H1 (cell line): Measurements from ENCODE around the gene FPR2. TPM values are rescaled to one million over a fixed set of nuclear protein-coding genes. Genes with fewer than 3 reads are reported as not detected.

Source experiments
- CTCF ChIA-PET: fragments of 300-600 bp; sonication (Branson Sonifier 250); formaldehyde crosslinking; loops from one replicate; lab custom pipeline; 2021; ENCODE audit not compliant: partially characterized antibody; lab: Charles Lee
- POLR2A ChIA-PET: fragments of 300-600 bp; sonication (Branson Sonifier 250); formaldehyde crosslinking; loops from one replicate; lab custom pipeline; 2021; ENCODE audit warnings: inconsistent platforms; ENCODE audit not compliant: partially characterized antibody; lab: Charles Lee
- DNase-seq, 2 experiments: peaks; one replicate each; pipeline versions ENCODE4 v3.0.0 to v3.0.0-alpha.2; 2010 to 2022; ENCODE audit warnings: low spot score in 2 of 2, low read depth in 1 of 2, mixed read lengths in 1 of 2
- FAIRE-seq: peaks from 2 replicates; lab custom pipeline; 2011; peaks lifted over from hg19 to GRCh38; lab: Jason Lieb, UNC
- H2AFZ ChIP-seq: 2 replicates; pipeline ENCODE4 v1.8.1; 2012; ENCODE audit warnings: low read length, inconsistent platforms
- H2AK5ac ChIP-seq: 2 replicates; pipeline ENCODE4 v1.6.1; 2013; ENCODE audit warnings: low read depth, low read length
- H2BK120ac ChIP-seq: replicated peaks from 2 replicates; pipeline ENCODE3; 2013; ENCODE audit warnings: low read depth, low read length, inconsistent platforms
- H2BK12ac ChIP-seq: 2 replicates; pipeline ENCODE4 v1.6.1; 2013; ENCODE audit warnings: low read depth, low read length
- H2BK15ac ChIP-seq: 2 replicates; pipeline ENCODE4 v1.6.1; 2013; ENCODE audit warnings: low read length
- H2BK20ac ChIP-seq: 2 replicates; pipeline ENCODE4 v1.6.1; 2013; ENCODE audit warnings: low read length
- H2BK5ac ChIP-seq: 2 replicates; pipeline ENCODE4 v1.6.1; 2013; ENCODE audit warnings: low read depth, low read length
- H3K14ac ChIP-seq: 2 replicates; pipeline ENCODE4 v1.6.1; 2013; ENCODE audit warnings: inconsistent platforms; ENCODE audit not compliant: insufficient read length
- H3K18ac ChIP-seq: 2 replicates; pipeline ENCODE4 v1.6.1; 2013; ENCODE audit warnings: low read length; ENCODE audit errors: extremely low read depth
- H3K23ac ChIP-seq: 2 replicates; pipeline ENCODE4 v1.6.1; 2013; ENCODE audit warnings: inconsistent platforms; ENCODE audit not compliant: insufficient read length
- H3K23me2 ChIP-seq: 2 replicates; pipeline ENCODE4 v1.6.1; 2013; ENCODE audit warnings: low read depth, low read length
- H3K27ac ChIP-seq: 2 replicates; pipeline ENCODE4 v1.6.1; 2011; ENCODE audit warnings: low read depth, low read length, inconsistent platforms
- H3K27me3 ChIP-seq, 4 experiments: replicated peaks in 1 of 4; 1 replicate in 1 of 4; 2 replicates in 3 of 4; pipeline versions ENCODE4 v1.6.1 to v1.8.1; 2011 to 2013; ENCODE audit warnings: low read length in 3 of 4, mild to moderate bottlenecking in 3 of 4, inconsistent platforms in 2 of 4, mixed read lengths in 2 of 4, moderate library complexity in 1 of 4; ENCODE audit not compliant: control insufficient read depth in 3 of 4, insufficient read depth in 3 of 4; ENCODE audit errors: extremely low read depth in 1 of 4
- H3K36me3 ChIP-seq, 4 experiments: 2 replicates each; pipeline versions ENCODE4 v1.6.1 to v1.8.1; 2011 to 2013; ENCODE audit warnings: mild to moderate bottlenecking in 4 of 4, low read length in 3 of 4, moderate library complexity in 2 of 4, control low read depth in 1 of 4, inconsistent platforms in 1 of 4; ENCODE audit not compliant: insufficient read depth in 4 of 4, control insufficient read depth in 2 of 4
- H3K4ac ChIP-seq: replicated peaks from 2 replicates; pipeline ENCODE3; 2013; ENCODE audit warnings: low read length, low read depth, mixed read lengths, inconsistent platforms; ENCODE audit not compliant: insufficient read length
- H3K4me1 ChIP-seq, 4 experiments: replicated peaks in 1 of 4; 1 replicate in 1 of 4; 2 replicates in 3 of 4; pipeline versions ENCODE4 v1.6.1 to v1.8.1; 2011 to 2013; ENCODE audit warnings: low read length in 3 of 4, inconsistent platforms in 2 of 4, mixed read lengths in 1 of 4; ENCODE audit not compliant: insufficient read depth in 4 of 4, control insufficient read depth in 3 of 4
- H3K4me2 ChIP-seq, 2 experiments: 2 replicates each; pipeline versions ENCODE4 v1.6.1 to v1.8.1; 2011 to 2013; ENCODE audit warnings: low read depth in 2 of 2, low read length in 2 of 2, control low read depth in 1 of 2, inconsistent platforms in 1 of 2, mild to moderate bottlenecking in 1 of 2; ENCODE audit not compliant: insufficient read depth in 1 of 2
- H3K4me3 ChIP-seq, 4 experiments: fragments of 200-600, 300-600 bp in 1 of 4; sonication (generic), shearing (Covaris generic), sonication (Bioruptor Twin) in 1 of 4; 2 replicates each; pipeline versions ENCODE4 v1.5.1 to v1.8.1; 2011 to 2016; ENCODE audit warnings: low read length in 4 of 4, low read depth in 3 of 4, control low read depth in 2 of 4, inconsistent platforms in 2 of 4, mild to moderate bottlenecking in 2 of 4, mixed read lengths in 1 of 4, moderate library complexity in 1 of 4; ENCODE audit not compliant: insufficient read depth in 2 of 4; ENCODE audit errors: extremely low read depth in 1 of 4
- H3K56ac ChIP-seq: replicated peaks from 2 replicates; pipeline ENCODE3; 2013; ENCODE audit warnings: low read depth, mild to moderate bottlenecking, mixed read lengths, low read length, inconsistent platforms; ENCODE audit not compliant: insufficient read length
- H3K79me1 ChIP-seq: 2 replicates; pipeline ENCODE4 v1.6.1; 2013; ENCODE audit warnings: low read depth, low read length, control low read depth
- H3K79me2 ChIP-seq, 2 experiments: 2 replicates each; pipeline versions ENCODE4 v1.6.1 to v1.8.1; 2012 to 2013; ENCODE audit warnings: low read length in 2 of 2, mild to moderate bottlenecking in 2 of 2, inconsistent platforms in 1 of 2; ENCODE audit not compliant: insufficient read depth in 2 of 2, control insufficient read depth in 1 of 2
- H3K9ac ChIP-seq, 4 experiments: replicated peaks in 1 of 4; 1 replicate in 1 of 4; 2 replicates in 3 of 4; pipeline versions ENCODE4 v1.6.1 to v1.8.1; 2011 to 2013; ENCODE audit warnings: low read depth in 3 of 4, low read length in 3 of 4, control low read depth in 2 of 4, mild to moderate bottlenecking in 2 of 4, moderate library complexity in 2 of 4, inconsistent platforms in 1 of 4; ENCODE audit errors: extremely low read depth in 1 of 4
- H3K9me3 ChIP-seq, 2 experiments: 2 replicates each; pipeline versions ENCODE4 v1.6.1 to v1.8.1; 2012 to 2013; ENCODE audit warnings: mild to moderate bottlenecking in 2 of 2, moderate library complexity in 2 of 2, control low read depth in 1 of 2, inconsistent platforms in 1 of 2, low read depth in 1 of 2, low read length in 1 of 2, mixed read lengths in 1 of 2; ENCODE audit not compliant: insufficient read depth in 2 of 2
- H4K20me1 ChIP-seq, 2 experiments: replicated peaks in 1 of 2; 2 replicates each; pipeline versions ENCODE3 to v1.8.1; 2011 to 2013; ENCODE audit warnings: inconsistent platforms in 2 of 2, low read length in 2 of 2, mild to moderate bottlenecking in 1 of 2; ENCODE audit not compliant: insufficient read depth in 2 of 2, control insufficient read depth in 1 of 2
- H4K5ac ChIP-seq: 2 replicates; pipeline ENCODE4 v1.6.1; 2013; ENCODE audit warnings: low read length, low read depth, mixed read lengths, inconsistent platforms; ENCODE audit not compliant: insufficient read length
- H4K8ac ChIP-seq: 2 replicates; pipeline ENCODE4 v1.8.0; 2013; ENCODE audit warnings: mild to moderate bottlenecking, moderate library complexity, low read length, inconsistent platforms; ENCODE audit not compliant: insufficient read depth; ENCODE audit errors: extremely low read depth
- H4K91ac ChIP-seq: replicated peaks from 2 replicates; pipeline ENCODE3; 2013; ENCODE audit warnings: low read length, mixed read lengths, inconsistent platforms; ENCODE audit not compliant: insufficient read length
- BCL11A ChIP-seq, 2 experiments: IDR thresholded peaks; one replicate each; pipeline ENCODE4 v1.6.1; 2011; ENCODE audit warnings: low read depth in 2 of 2, low read length in 2 of 2, mild to moderate bottlenecking in 2 of 2
- BRCA1 ChIP-seq: IDR thresholded peaks from 2 replicates; pipeline ENCODE4 v1.6.1; 2012; ENCODE audit warnings: low read depth, low read length, improper control_type of control experiment
- CBX8 ChIP-seq: fragments of 300-800, 300-1000 bp; sonication (generic); IDR thresholded peaks from 2 replicates; pipeline ENCODE4 v1.7.1; 2016; ENCODE audit warnings: low read depth, low read length, borderline replicate concordance
- CHD1 ChIP-seq: IDR thresholded peaks from 2 replicates; pipeline ENCODE4 v1.6.1; 2012; ENCODE audit warnings: low read depth, low read length, improper control_type of control experiment
- E2F6 ChIP-seq: IDR thresholded peaks from 2 replicates; pipeline ENCODE4 v1.6.1; 2012; ENCODE audit warnings: inconsistent platforms
- HDAC6 ChIP-seq: IDR thresholded peaks from one replicate; pipeline ENCODE4 v1.7.1; 2012; ENCODE audit warnings: low read depth, mild to moderate bottlenecking, inconsistent platforms, low read length, moderate library complexity
- KDM1A ChIP-seq: fragments of 200-600, 300-600 bp; sonication (generic); IDR thresholded peaks from 2 replicates; pipeline ENCODE4 v1.7.1; 2016; ENCODE audit warnings: mild to moderate bottlenecking, low read length, borderline replicate concordance
- POLR2A ChIP-seq, 2 experiments: IDR thresholded peaks; 1 replicate in 1 of 2; 2 replicates in 1 of 2; pipeline ENCODE4 v1.6.1; 2011; ENCODE audit warnings: low read depth in 2 of 2, low read length in 2 of 2, mild to moderate bottlenecking in 2 of 2; ENCODE audit errors: control extremely low read depth in 1 of 2
- SIRT6 ChIP-seq: IDR thresholded peaks from one replicate; pipeline ENCODE4 v1.7.1; 2012; ENCODE audit warnings: low read length, inconsistent platforms
- SP4 ChIP-seq: IDR thresholded peaks from 2 replicates; pipeline ENCODE4 v1.6.1; 2012; ENCODE audit warnings: low read length, inconsistent platforms
- TAF1 ChIP-seq: IDR thresholded peaks from 2 replicates; pipeline ENCODE4 v1.6.1; 2011; ENCODE audit warnings: mild to moderate bottlenecking, low read depth, low read length
- TAF7 ChIP-seq: optimal IDR thresholded peaks from 2 replicates; pipeline ENCODE3; 2011; ENCODE audit warnings: low read depth, mild to moderate bottlenecking, inconsistent platforms, low read length, moderate library complexity, borderline replicate concordance
- TBP ChIP-seq: IDR thresholded peaks from 2 replicates; pipeline ENCODE4 v1.6.1; 2011; ENCODE audit warnings: low read depth, low read length, improper control_type of control experiment
- USF2 ChIP-seq: IDR thresholded peaks from 2 replicates; pipeline ENCODE4 v1.6.1; 2011; ENCODE audit warnings: low read length, improper control_type of control experiment
- WGBS, 2 experiments: shearing (Covaris generic) in 1 of 2; methylation state at CpG; one replicate each; pipeline versions ENCODE4 v1.1.6 to v1.1.7; 2013 to 2015; ENCODE audit warnings: low lambda C conversion rate in 2 of 2, mixed read lengths in 2 of 2, inconsistent platforms in 1 of 2, low coverage in 1 of 2, missing lambda C conversion rate in 1 of 2; ENCODE audit not compliant: insufficient replicate concordance in 2 of 2, insufficient coverage in 1 of 2, insufficient read length in 1 of 2; ENCODE audit errors: extremely low coverage in 1 of 2, missing lambda C conversion rate in 1 of 2; 5-methylcytosine and 5-hydroxymethylcytosine counted together
- polyA plus RNA-seq, 7 experiments: library from polyadenylated mRNA; depleted of rRNA in 3 of 7; stranded (reverse) in 5 of 7; unstranded in 2 of 7; fragments of >200 nt in 5 of 7; fragments of 200-250 nt in 2 of 7; gene quantifications; 1 replicate in 5 of 7; 2 replicates in 1 of 7; 4 replicates in 1 of 7; pipeline versions ENCODE4 v1.2.1 to v1.2.3, GENCODE V29; 2011 to 2013; ENCODE audit warnings: missing spikeins in 2 of 7, mixed read lengths in 2 of 7
- total RNA-seq: library from RNA; stranded (reverse); fragmentation: NEBNext Ultra II Directional; extraction: Animal tissue kit (Norgen Biotek cat#: 25700); gene quantifications from 2 replicates; pipeline ENCODE4 v1.2.1, GENCODE V29; 2021

The FPR2 gene
- total and polyA plus RNA-seq, 2 of the 8 experiments (the other 6 are each of a cell fraction or from before 2014, with no cell fraction given) = 0.17 TPM; not detected in 1

GRCh38 chr19:51751655-51752054, 9.3 kb upstream of the FPR2 start, which contains the start of gene FPR1:
Gene FPR1 (minus strand): TSS chr19:51751878. CDS start chr19:51746994, 4,884 bp downstream.
- ChIA-PET POLR2A (interaction anchor here (1.2 kb wide), 1 partner anchor 14 kb away, joined by 5 read pairs; no protein-coding TSS in a partner anchor), CTCF (interaction anchor here (1.4 kb wide), 1 partner anchor 10 kb away, joined by 3 read pairs; no protein-coding TSS in a partner anchor)
- no peak within 1 kb of the TSS for H3K4me2 ChIP-seq
- no peak within 1 kb of the TSS for H3K23ac ChIP-seq
- no peak within 1 kb of the TSS for H2AK5ac ChIP-seq
- H2AFZ ChIP-seq = no peak within 1 kb of the TSS
- H2BK15ac ChIP-seq = no peak within 1 kb of the TSS
- H2BK12ac ChIP-seq = no peak within 1 kb of the TSS
- no peak for DNase-seq
- H3K56ac ChIP-seq = no peak within 1 kb of the TSS
- no peak within 1 kb of the TSS for H2BK120ac ChIP-seq
- H2BK20ac ChIP-seq = no peak within 1 kb of the TSS
- H2BK5ac ChIP-seq = no peak within 1 kb of the TSS
- H3K9ac ChIP-seq = no peak within 1 kb of the TSS
- WGBS, 2 experiments = 100% methylated on average over 2 of the region's 2 CpGs; no CpG with 5 or more reads in 1 of the 2 experiments
- no peaks in the 10 kb centered on the region for H3K4me1 ChIP-seq
- no peak within 1 kb of the TSS for H4K8ac ChIP-seq
- H3K4ac ChIP-seq = no peak within 1 kb of the TSS
- H3K18ac ChIP-seq = no peak within 1 kb of the TSS
- H3K27me3 ChIP-seq = 0 out of 7 replicates have a peak, but pooled peaks cover 0 to 2% (median 0%) of the 10 kb centered on the region in 4 experiments
- H4K91ac ChIP-seq = no peak within 1 kb of the TSS
- H3K27ac ChIP-seq = no peak within 1 kb of the TSS
- no peaks in the 10 kb centered on the region for H3K36me3 ChIP-seq
- no peak within 1 kb of the TSS for H4K5ac ChIP-seq
- H4K20me1 ChIP-seq = no peaks in the 10 kb centered on the region
- no peaks in the 10 kb centered on the region for H3K79me1 ChIP-seq
- H3K14ac ChIP-seq = no peak within 1 kb of the TSS
- H3K4me3 ChIP-seq = no peak within 1 kb of the TSS
- no peaks in the 10 kb centered on the region for H3K79me2 ChIP-seq
- no peaks in the 10 kb centered on the region for H3K23me2 ChIP-seq
- FAIRE-seq = no peak
- H3K9me3 ChIP-seq = peaks cover 8 to 11% of the 10 kb centered on the region in 2 experiments
- TF ChIP-seq SIRT6 (no peak), KDM1A (no peak), SP4 (no peak), BRCA1 (no peak), TAF7 (no peak), E2F6 (no peak), HDAC6 (no peak), POLR2A (IDR thresholded peaks at IDR 0.05; ENCODE audit: control extremely low read depth in 1 of 2, low read depth in 2 of 2, low read length in 2 of 2) (no peak), BCL11A (IDR thresholded peaks at IDR 0.05; ENCODE audit: low read depth in 2 of 2, low read length in 2 of 2) (no peak), CHD1 (no peak), TBP (no peak), TAF1 (no peak), USF2 (no peak), CBX8 (no peak)
